ENCODE data around the gene PM20D1.

The PM20D1 gene

DNA sequence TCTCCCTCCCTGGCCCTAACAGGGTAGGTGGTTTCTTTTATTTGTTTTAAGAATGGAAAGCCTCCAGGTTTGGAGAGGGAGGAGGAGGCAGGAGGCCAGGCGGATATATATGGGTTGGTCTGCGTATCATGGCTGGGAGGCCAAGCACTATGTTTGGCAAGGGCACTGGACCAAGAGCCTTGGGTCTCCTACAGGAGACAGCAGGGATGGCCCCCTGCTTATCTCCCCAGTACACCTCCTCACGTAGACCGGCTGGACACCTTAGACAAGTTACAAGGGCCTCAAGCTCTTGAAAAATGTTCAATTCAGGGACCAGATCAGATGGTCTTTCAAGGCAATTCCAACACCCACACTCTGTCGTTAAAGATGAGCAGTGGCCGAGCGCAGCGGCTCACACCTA, 47.9 kb downstream of the PM20D1 start:
- DNase-seq (ENCODE audit: low read depth): no peak
- TF ChIP-seq, protein P1, sequence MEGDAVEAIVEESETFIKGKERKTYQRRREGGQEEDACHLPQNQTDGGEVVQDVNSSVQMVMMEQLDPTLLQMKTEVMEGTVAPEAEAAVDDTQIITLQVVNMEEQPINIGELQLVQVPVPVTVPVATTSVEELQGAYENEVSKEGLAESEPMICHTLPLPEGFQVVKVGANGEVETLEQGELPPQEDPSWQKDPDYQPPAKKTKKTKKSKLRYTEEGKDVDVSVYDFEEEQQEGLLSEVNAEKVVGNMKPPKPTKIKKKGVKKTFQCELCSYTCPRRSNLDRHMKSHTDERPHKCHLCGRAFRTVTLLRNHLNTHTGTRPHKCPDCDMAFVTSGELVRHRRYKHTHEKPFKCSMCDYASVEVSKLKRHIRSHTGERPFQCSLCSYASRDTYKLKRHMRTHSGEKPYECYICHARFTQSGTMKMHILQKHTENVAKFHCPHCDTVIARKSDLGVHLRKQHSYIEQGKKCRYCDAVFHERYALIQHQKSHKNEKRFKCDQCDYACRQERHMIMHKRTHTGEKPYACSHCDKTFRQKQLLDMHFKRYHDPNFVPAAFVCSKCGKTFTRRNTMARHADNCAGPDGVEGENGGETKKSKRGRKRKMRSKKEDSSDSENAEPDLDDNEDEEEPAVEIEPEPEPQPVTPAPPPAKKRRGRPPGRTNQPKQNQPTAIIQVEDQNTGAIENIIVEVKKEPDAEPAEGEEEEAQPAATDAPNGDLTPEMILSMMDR (IDR thresholded peaks at IDR 0.05; ENCODE audit: insufficient read depth, low read depth, low read length, missing control alignments): no peak
- H3K4me3 ChIP-seq (ENCODE audit: low read length): no peak overlapping the region

DNA sequence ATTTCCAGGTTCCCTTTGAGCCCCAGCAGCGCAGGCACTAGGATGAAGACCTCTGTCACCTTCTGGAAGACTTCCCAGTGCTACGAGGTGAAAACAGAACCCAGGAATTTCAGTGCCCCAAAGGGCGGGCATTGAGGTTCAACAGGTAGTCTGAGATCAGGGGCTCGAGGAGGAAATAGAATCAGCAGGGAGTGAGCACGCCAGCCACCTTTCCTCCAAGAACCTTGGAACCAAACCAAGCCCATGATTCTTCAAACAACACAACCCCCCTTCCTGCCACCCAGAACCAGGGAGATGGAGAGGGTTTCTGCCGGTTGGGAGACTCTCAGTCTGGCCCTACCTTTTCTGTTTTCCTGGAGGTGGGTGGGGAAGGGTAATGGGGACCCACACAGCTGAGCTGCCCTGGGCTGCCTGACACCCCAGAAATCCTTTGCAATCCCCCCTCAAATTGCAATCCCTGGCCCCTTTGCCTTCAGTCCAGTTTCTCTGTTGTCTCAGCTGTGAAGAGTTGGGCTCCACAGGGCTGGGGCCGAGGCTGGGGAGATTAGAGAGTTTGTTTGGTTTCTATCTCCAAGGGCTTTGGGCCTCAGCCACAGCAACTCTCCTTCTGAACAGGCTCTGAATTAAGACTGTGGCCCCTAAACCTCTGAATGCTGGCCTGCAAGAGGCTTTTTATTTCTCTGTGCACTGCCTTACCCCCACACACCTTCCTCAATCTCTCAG, 48.8 kb downstream of the PM20D1 start:
- TF ChIP-seq, protein P1 (IDR thresholded peaks at IDR 0.05; ENCODE audit: insufficient read depth, low read depth, low read length, missing control alignments): no peak
- no peak for DNase-seq (ENCODE audit: low read depth)
- H3K4me3 ChIP-seq (ENCODE audit: low read length): no peak overlapping the region

DNA sequence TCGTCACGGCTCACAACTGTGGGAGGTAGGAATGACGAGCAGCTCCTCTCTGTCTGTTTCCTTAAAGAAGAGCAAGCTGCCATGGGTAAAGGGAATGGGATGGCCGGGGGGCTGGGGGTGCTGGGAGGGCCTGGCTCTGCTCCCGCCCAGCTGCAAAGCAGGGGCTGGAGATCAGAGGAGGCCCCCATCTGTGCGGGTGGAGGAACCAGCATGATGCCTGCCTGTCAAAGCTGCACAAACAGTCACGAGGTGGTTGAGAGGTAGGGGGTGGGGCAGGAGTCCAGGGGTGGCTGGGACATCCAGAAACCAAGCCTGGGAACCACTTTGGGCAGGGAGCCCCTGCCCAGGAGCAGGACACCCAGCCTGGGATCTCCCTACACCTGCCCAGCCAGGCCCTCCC, 49.5 kb downstream of the PM20D1 start:
- no peak for DNase-seq (ENCODE audit: low read depth)
- TF ChIP-seq, protein P1 (IDR thresholded peaks at IDR 0.05; ENCODE audit: insufficient read depth, low read depth, low read length, missing control alignments): no peak
- H3K4me3 ChIP-seq (ENCODE audit: low read length): no peak overlapping the region

DNA sequence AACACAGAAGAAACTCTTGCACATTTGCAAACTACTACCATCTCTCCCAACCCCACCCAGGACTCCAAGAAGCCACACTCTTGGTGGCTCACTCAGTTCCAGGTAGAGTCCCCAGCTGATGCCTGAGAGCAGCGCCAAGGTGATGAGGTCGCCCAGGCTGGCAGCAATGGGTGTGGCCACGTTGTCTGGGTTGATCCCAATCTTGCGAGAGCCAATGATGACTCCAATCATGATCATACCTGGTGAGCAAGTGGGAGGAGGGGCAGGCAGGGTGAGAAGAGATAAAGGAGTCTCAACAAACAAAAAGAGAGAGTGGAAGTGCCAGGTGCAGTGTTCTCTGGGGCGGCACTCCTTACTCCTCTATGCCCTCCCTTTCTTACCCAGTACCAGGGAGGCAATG, 51.4 kb downstream of the PM20D1 start:
- peak; percentile 84 for DNase-seq (ENCODE audit: low read depth)
- no peak overlapping the region for H3K4me3 ChIP-seq (ENCODE audit: low read length)
- TF ChIP-seq, protein P1 (IDR thresholded peaks at IDR 0.05; ENCODE audit: insufficient read depth, low read depth, low read length, missing control alignments): no peak

DNA sequence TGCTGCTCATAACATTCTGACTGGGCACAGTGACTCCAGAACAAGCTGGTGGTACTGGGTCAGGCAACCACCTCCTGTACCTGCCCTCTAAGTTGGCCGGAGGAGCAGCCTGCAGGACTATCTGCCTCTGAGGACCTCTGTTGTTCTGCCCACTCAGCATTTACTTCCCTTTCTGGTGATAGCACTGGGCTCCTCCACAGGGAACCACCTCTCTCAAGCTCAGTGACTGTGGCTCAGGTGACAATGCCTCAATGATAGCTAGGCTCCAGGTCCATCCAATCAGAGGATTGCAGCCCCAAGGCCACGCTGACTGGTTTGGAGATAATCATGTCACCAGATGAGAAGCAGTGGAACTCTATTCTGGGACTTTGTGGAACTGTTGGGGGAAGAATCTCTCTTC, 52.8 kb downstream of the PM20D1 start:
- DNase-seq (ENCODE audit: low read depth): no peak
- H3K4me3 ChIP-seq (ENCODE audit: low read length): no peak overlapping the region
- TF ChIP-seq, protein P1 (IDR thresholded peaks at IDR 0.05; ENCODE audit: insufficient read depth, low read depth, low read length, missing control alignments): no peak

DNA sequence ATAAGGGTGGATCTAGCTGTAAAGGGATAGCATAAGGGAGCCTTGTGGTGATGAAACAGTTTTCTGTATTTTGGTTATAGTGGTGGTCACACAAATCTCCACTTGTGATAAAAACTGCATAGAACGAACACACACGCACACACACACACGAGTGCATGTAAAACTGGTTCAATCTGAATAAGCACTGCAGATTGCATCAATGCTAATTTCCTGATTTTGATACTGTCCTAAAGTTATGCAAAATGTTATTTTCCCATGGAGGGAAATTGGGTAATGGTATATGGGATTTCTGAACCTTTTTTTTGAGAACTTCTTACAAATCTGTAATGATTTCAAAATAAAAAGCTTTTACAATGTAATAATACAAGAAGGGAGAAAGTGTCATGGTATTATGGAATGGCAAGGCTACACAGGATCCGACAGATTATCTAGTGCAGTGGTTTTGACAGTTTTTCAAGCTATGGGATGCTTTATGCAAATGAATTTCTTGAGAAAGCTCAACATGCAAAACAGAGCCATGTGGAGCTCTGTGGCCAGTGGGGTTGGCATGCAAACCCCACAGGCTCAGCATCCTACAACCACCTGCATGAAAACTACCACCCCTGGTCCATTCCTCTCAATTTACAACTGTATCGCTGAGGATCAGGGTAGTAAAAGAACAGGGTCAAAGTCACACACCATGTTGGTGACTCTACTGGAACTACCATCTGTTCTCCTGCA, 55.8 kb downstream of the PM20D1 start:
- DNase-seq (ENCODE audit: low read depth): no peak

More for the DNA sequence above, 55.8 kb downstream of the PM20D1 start:
- no peak overlapping the region for H3K4me3 ChIP-seq (ENCODE audit: low read length)
- TF ChIP-seq, protein P1 (IDR thresholded peaks at IDR 0.05; ENCODE audit: insufficient read depth, low read depth, low read length, missing control alignments): no peak
